HG02623 (cell line): ENCODE measurements around the gene SPPL2B.

ENCODE experiments used
- ATAC-seq: cut with Tn5 transposase; IDR thresholded peaks from one replicate; pipeline ENCODE4 v1.9.1; 2021; ENCODE audit warnings: moderate library complexity; ENCODE audit not compliant: unreplicated experiment

The SPPL2B gene

GRCh38 chr19:2296141-2296540, 32.3 kb upstream of the SPPL2B start:
- ATAC-seq, result no peak

DNA sequence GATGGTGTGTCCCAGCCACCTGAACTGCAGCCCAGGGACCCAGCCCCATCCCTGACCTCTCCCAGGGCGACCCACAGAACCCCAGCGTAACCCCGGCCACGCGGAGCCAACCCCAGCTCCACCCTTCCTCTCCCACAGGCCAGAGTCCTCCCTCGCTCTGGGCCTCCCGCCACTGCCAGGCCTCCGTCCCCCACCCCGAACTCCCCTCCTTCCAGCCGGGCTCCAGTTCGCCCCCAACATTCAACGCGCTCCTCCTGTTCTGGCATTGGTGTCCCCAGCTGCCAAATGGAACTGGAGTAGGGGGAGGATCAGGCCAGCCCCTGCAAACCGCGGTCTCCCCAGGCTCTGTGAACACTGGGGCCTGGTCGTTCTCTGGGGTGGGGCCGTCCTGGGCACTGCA, 28.0 kb upstream of the SPPL2B start:
- no peak for ATAC-seq

DNA sequence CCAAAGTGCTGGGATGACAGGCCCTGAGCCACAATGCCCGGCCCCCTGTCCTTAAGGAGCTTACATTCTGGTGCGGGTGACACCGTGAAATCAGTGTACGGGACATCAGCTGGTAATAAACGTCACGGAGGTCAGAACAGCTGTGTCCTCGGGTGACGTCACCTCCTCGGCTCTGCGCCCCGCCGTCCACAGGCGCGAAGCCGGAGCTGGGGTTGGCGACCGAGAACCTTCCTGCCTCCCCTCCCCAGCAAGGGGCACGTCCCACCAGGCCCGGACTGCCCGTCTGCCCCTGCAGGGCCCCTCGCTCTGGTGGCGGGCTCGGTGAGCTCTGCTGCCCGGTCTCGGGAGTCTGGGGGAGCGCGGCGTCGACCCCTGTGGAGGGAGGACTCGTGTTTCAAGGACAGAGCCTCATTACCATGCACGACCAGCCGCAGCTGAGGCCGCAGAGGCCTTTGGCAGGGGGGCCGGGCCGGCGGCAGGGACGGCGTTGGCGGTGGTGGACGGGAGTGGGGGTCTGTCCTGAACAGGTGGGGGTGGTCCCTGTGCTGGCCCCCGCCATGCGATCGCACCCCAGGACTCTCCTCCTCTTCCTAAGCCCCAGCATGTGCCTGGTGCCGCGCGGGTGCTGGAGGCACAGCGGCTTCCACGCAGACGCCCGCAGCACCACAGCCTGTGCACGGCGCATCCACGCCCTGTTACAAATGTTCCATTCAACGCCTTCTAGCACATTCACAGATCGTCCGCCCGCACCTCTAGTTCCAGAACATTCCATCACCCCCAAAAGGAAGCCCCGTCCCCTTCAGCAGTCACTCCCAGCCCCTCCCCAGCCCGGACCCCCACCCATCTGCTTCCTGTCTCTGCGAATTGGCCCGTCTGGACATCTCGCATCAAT, 25.9 kb upstream of the SPPL2B start:
- no peak for ATAC-seq

GRCh38 chr19:2303211-2303798, 25.2 kb upstream of the SPPL2B start:
- no peak for ATAC-seq

DNA sequence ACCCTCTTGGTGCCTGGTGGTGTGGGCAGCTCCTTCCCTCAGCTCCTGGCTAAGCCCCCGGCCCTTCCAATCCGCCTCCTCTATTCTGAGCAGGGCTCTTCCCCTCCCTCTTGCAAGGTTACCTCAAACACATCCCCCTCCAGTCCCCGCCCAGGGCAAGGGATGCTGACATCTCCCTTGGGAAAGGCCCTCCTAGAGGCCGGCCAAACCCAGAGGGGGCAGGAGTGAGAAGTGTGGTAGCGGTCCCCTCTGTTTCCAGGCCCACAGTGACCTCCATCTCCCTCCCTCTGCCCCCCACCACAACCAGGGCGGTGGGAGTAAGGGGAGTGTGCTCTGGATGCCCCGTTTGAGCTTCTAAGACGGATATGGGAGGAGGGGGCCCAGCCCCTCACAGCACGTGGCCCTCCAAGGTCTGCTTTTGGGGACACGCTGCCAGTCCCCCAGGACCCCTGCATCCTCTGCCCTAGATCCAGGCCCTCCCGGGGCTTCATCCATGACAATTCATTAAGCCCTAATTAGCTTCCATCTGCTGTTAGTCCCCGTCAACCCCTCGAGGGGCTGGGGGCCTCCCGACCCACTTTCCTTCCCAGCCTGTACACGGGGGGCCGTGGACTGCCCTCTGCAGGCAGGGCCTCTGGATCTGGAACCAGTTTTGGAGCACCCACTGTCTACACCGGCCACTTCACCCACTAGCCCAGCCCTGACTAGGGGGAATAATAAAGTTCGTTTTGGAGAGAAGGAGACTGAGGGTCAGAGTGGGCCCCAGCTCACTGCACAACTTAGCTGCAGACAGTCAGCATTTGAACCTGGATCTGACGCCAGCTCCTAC, 22.8 kb upstream of the SPPL2B start:
- ATAC-seq, result no peak

DNA sequence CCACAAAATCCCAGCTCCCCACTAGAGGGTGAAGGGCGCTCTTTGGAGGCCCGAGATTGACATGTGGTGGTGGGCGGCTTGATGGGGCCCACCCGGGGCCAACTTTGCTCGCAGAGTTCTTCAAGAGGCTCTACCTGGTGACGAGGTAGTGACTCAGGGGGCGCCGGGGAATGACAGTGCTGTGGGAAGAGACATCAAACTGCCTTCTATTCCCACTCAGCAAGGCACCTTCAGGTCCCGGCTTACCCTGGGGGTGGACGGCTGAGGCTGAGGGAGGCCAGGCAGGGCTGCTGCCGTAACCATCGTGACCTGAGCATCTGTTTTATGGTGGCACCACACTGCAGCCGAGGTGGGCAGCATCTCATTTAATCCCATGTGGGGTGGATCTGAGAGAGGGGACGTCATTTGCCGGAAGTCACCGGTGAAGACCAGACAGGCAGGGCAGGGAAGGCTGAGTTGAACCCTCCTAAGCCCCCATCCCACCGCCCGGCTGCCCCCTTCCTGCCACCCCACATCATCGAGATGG, 22.1 kb upstream of the SPPL2B start:
- no peak for ATAC-seq

DNA sequence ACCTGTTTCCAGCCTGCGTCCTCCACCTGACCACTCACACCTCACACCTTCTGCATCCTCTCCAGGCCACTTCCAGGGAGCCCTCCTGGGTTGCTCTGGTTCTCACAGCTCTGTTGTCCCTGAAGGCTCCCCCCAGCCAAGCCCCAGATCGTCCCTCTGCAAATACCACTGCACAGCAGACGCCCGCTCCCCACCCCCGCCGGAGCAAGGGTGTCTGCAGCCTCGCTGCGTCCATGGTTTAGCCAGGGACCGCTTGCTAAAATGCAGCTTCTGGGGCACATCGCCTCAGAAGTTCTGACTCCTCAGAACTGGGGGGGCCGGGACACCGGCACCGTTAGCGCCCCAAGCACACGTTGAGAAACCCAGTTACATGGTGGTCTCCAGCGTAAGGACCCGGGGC, 21.5 kb upstream of the SPPL2B start:
- no peak for ATAC-seq

- ATAC-seq, result no peak
Measured at GRCh38 chr19:2307518-2308012, 20.9 kb upstream of the SPPL2B start.

GRCh38 chr19:2308114-2308556, 20.3 kb upstream of the SPPL2B start, which contains the start of gene LINGO3:
Gene LINGO3, minus strand, starts transcription at chr19:2308154. Its CDS starts 16,378 bp downstream, at chr19:2291776.
- ATAC-seq, result no peak

GRCh38 chr19:2309734-2310362, 18.6 kb upstream of the SPPL2B start:
- ATAC-seq, result no peak

GRCh38 chr19:2311093-2311492, 17.4 kb upstream of the SPPL2B start:
- ATAC-seq, result no peak

DNA sequence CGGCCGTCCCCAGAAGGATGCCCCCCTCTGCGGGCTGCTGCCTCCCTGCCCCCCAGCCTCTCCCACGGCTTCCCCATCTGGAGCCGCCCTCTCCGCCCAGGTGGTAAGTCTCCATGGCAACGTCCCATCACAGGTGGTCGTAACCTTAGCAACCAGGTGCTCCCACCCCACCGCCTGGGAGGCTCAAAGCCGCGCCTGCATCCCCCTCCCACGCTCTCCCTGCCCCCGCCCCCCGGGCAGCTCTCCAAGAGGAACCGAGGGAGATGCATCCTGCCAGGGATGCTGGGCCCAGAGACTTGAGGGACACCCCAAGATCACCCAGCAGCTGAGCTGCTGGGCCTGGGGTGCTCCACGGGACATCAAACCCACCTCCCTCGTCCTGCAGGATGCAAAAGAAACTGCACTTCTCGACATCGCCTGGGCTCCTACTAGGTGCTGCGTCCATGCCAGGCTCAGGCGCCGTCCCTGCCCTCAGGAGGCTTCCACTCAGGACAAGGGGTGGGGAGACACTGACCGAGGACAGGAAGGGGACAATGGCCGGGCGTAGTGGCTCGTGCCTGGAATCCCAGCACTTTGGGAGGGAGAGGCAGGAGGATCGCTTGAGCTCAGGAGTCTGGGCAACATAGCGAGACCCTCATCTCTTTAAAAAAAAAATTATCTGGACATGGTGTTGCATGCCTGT, 15.5 kb upstream of the SPPL2B start:
- ATAC-seq, result no peak

- no peak for ATAC-seq
Measured at GRCh38 chr19:2315121-2315817, 13.2 kb upstream of the SPPL2B start.

DNA sequence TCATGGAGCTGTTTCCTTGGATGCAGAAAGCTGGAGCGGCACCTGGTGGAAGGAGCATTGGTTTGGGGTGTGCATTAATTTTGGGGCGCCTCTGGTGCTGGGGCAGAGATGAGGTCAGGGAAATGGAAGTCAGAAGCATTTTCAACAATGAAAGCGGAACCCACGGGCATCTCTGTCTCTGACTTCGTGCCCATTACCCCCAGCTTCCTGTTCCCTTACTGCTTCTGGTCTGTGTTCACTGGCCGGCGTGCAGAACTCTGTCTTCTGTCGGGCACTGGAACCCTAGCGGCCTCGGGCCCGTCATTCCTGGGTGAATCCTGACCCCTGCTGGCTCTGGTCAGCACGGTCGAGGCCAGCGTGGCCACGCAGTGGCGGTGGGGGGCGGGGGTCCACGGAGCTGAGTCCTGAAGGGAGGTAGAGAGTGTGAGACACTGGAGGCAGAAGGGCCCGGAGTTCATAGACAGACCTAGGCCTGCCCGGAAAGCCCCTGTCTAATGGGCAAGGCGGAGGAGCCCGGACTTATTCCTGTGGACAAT, 12.6 kb upstream of the SPPL2B start:
- ATAC-seq, result no peak

GRCh38 chr19:2317300-2317699, 11.2 kb upstream of the SPPL2B start:
- no peak for ATAC-seq

- ATAC-seq, result no peak
Measured at GRCh38 chr19:2317756-2318155, 10.7 kb upstream of the SPPL2B start.

DNA sequence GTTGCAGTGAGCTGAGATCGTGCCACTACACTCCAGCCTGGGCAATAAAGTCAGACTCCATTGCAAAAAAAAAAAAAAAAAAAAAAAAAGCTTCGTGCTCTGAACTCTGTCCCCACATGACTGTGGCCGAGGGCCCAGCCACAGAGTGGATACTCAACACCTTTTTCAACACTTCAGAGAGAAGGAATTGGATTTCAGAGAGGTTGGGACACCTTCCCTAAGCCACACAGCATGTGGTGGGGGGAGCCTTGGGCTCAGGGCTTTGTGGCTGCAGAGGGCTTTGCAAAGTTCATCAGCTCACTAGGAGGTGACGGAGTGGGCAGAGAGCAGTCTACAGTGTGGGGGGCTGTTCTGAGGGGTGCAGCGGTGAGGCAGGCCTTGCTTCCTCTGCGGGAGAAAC, 9.6 kb upstream of the SPPL2B start:
- ATAC-seq, result no peak

- ATAC-seq, result no peak
Measured at GRCh38 chr19:2319551-2319950, 8.9 kb upstream of the SPPL2B start.

DNA sequence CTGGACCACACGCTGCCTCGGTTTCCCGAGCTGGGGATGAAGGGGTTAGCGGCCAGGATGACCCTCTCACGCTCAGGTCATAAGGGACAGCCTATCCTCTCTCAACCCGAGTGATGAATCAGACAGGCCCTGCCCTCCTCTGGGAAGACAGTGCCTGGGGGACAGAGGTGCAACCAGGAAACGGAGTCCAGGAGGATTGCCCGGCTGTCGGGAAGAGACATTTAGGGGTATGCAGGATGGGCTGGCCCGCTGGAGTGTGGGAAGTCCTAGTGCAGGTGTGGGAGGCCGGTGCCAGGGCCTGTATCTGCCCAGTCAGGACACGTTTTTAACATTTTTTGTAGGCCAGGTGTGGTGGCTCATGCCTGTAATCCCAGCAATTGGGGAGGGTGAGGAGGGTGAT, 8.4 kb upstream of the SPPL2B start:
- no peak for ATAC-seq
